Occipital lobe (tissue), 2 donors: ENCODE measurements around the gene XPOT. TPM values are rescaled to one million over a fixed set of nuclear protein-coding genes. Genes with fewer than 3 reads are reported as not detected.
"Not testable (repeated sequence)": the region's sequence is repeated elsewhere in the genome, so short reads cannot be mapped to it uniquely, and the experiment has no call there.

Experiments used
- DNase-seq: peaks from one replicate; lab custom pipeline; 2025; lab: John Stamatoyannopoulos, UW
- total RNA-seq: library from RNA; depleted of rRNA; stranded (reverse); fragments of >200 nt; gene quantifications from one replicate; pipeline ENCODE4 v1.2.3, GENCODE V29; 2014

XPOT gene, protein sequence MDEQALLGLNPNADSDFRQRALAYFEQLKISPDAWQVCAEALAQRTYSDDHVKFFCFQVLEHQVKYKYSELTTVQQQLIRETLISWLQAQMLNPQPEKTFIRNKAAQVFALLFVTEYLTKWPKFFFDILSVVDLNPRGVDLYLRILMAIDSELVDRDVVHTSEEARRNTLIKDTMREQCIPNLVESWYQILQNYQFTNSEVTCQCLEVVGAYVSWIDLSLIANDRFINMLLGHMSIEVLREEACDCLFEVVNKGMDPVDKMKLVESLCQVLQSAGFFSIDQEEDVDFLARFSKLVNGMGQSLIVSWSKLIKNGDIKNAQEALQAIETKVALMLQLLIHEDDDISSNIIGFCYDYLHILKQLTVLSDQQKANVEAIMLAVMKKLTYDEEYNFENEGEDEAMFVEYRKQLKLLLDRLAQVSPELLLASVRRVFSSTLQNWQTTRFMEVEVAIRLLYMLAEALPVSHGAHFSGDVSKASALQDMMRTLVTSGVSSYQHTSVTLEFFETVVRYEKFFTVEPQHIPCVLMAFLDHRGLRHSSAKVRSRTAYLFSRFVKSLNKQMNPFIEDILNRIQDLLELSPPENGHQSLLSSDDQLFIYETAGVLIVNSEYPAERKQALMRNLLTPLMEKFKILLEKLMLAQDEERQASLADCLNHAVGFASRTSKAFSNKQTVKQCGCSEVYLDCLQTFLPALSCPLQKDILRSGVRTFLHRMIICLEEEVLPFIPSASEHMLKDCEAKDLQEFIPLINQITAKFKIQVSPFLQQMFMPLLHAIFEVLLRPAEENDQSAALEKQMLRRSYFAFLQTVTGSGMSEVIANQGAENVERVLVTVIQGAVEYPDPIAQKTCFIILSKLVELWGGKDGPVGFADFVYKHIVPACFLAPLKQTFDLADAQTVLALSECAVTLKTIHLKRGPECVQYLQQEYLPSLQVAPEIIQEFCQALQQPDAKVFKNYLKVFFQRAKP
- 72.7 TPM for total RNA-seq

DNA sequence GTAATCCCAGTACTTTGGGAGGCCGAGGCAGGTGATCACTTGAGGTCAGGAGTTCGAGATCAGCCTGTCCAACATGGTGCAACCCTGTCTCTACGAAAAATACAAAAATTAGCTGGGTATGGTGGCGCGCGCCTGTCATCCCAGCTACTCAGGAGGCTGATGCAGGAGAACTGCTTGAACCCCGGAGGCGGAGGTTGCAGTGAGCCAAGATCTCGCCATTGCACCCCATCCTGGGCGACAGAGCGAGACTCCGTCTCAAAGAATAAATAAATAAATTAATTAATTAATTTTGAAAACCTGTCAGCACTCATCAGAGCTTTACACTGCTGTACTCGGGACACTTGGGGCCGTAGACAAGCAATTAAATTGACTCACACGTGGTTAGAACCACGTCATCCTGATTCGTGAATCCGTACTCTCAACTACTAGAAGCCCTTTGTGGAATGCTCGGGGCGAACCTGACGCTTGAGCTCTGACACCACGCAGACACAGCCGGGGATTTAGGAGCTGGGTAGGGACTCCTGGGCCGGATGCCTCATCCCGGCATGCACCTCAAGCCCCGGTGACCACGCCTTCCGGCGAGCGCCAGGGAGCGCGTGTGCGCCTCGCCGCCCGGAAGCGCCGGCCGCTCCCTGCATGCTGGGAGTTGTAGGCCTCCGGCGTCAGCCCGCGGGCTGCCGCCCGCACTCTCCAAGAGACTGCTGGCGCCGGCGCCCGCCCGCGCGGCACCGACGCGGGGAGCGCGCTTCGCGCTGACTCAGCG is at the start of gene XPOT:
TSS of gene XPOT (plus strand) at position 686 of the 763 bp plus-strand sequence. CDS start 5,644 bp downstream, outside the sequence.
- peak; percentile 90 for DNase-seq

DNA sequence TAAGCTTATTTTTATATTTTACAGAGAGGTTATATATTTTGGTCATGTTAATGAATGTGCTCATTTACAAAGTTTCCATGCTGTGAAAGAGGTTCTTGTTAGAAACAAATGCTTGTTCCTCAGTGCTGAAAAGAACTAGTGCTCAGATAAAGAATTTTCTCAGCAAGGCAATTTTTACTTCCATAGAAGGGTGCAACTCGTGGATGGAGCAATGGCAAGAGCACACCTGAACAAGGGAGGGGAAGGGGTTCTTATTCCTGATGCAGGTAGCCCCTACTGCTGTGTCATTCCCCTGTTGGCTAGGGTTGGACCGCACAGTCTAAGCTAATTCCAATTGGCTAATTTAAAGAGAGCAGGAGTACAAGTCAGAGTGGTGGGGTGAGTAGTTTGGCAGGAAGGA is 48.0 kb upstream of the XPOT start:
- not testable (repeated sequence) for DNase-seq

DNA sequence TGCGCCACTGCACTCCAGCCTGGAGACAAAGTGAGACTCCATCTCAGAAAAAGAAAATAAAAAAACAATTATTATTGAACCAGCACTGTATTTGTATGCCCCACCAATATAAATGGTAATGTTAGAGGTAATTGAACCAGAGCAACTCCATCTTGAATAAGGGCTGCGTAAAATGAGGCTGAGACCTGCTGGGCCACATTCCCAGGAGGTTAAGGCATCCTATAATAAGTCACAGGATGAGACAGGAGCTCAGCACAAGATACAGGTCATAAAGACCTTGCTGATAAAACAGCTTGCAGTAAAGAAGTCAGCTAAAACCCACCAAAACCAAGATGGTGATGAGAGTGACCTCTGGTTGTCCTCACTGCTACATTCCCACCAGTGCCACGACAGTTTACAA is 43.0 kb upstream of the XPOT start:
- DNase-seq: not testable (repeated sequence)

DNA sequence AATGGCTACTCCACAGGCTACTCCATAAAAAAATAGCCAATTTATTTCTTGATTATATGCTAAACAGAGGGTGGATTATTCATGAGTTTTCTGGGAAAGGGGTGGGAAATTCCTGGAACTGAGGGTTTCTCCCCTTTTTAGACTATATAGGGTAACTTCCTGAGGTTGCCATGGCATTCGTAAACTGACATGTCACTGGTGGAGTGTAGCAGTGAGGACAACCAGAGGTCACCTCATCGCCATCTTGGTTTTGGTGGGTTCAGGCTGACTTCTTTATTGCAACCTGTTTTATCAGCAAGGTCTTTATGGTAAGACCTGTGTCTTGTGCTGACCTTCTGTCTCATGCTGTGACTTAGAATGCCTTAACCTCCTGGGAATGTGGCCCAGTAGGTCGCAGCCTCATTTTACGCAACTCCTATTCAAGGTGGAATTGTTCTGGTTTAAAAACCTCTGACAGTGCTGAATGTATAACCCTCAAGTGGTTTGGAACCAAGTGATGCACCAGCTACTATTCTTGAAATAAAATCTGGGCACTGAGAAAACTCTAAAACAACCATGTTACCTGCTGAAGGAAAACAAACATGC is 41.4 kb upstream of the XPOT start:
- DNase-seq: no peak

DNA sequence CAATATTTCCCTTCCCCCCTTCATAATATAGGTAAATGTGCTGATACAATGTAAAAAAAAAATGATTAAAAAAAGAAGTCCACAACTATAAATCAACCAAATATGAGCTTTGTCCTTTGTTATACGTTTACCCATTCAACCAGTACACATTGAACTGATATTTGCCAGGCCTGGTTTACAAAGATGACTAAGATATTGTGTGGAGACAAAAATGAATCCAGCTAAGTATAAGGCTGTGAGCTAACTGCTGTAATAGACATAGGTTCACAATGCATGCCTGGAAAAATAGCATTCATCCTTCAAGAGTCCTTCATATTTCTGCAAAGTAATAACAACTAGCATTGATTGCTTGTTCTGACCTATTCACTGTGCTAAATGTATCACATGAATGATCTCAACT is 20.5 kb upstream of the XPOT start:
- no peak for DNase-seq

DNA sequence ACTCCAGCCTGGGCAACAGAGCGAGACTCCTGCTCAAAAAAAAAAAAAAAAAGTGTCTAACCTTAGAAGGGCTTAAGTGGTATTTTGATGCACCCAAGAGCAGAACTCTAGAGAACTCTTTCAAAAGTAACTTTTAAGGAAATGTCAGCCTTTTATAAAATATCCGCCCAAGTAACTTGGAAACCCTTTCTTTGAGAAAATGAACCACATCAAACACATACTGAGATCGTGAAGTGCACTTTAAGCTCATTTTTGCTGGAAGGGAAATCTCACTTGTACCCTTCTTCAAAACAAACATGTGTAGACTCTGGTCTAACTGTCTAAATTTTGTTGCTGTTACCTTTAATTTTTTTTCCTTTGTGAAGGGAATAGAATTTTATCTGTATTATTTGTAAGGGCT is 19.2 kb upstream of the XPOT start:
- no peak for DNase-seq

DNA sequence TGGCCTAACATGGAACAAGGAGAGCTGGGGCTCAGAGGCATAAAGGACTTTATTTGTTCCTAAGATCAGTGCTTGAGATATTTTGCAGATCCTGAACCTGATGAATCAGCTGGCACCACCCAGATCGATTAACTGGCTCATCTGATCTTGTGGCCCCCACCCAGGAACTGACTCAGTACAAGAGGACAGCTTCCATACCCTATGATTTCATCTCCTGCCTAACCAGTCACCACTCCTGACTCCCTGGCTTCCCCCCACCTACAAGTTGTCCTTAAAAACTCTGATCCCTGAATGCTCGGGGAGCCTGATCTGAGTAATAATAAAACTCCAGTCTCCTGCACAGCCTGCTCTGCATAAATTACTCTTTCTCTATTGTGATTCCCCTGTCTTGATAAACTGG is 18.7 kb upstream of the XPOT start:
- DNase-seq: no peak

DNA sequence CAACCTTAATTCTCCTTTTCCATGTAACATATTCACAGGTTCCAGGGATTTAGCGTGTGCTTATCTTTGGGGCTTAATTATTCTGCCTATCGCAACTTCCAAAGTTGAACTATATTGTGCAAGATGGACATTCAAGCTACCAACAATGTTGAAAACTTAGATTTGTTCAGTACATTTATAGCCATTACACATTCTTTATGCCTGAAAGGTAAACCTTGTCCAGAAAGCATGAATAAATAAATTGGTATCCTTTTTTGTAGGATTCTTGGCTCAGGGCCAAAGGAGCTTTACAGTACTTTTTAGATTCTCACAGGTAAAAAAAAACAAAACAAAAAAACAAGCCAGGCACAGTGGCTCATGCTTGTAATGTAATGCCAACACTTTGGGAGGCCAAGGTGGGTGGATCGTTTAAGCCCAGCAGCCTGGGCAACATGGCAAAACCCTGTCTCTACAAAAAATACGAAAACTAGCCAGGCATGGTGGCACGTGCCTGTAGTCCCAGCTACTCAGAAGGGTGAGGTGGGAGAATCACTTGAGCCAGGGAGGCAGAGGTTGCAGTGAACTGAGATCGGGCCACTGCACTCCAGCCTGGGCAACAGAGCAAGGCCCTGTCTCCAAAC is 16.9 kb upstream of the XPOT start:
- DNase-seq: no peak

DNA sequence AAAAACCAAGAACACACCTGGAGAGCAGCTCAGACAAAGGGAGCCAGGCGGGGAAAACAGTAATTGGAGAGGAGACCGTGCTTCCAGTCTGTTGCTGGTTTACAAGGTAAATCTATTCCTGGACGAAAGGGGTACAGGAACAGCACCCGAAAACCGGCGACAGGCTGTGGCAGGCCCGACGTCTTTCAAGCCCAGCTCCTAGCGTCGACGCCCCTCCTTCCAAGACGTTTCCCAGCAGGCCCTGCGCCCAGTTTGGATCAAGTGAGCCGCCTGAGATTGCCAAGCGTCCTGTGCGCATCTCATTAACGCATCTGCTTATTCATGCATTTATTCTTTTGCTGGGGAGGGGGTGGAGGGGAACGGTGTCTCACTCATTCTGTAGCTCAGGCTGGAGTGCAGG is 15.0 kb upstream of the XPOT start:
- DNase-seq: no peak

DNA sequence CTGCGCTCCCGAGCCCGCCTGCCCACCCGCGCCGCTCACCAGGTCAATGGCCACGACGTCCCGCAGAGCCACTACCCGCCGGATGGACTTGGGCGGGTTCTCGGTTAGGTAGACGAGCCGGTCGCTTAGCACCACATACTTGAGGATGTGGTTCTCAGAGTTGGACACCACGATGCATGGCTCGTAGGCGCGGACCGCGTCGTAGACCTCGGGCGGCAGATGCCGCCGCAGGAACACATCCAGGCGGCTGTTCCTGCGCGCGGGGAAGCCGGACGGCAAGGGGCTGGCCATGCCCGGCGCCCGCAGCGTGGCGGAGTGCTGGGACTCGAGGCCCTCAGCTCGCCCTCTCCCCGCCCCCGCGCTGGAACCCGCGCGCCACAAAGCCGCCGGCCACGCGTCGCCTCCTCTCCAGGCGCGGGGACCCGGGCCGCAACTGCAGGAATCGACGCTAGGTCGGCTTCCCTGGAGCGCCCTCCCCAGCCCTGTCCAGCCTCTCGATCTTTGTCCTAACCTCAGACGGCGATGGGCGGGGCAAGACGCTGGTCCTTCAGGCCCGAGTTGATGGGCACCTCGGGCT is 13.8 kb upstream of the XPOT start, which contains the start of gene C12orf56:
TSS of gene C12orf56 (minus strand) at position 484 of the 577 bp plus-strand sequence. CDS start at position 291, 193 bp downstream.
- DNase-seq: no peak

DNA sequence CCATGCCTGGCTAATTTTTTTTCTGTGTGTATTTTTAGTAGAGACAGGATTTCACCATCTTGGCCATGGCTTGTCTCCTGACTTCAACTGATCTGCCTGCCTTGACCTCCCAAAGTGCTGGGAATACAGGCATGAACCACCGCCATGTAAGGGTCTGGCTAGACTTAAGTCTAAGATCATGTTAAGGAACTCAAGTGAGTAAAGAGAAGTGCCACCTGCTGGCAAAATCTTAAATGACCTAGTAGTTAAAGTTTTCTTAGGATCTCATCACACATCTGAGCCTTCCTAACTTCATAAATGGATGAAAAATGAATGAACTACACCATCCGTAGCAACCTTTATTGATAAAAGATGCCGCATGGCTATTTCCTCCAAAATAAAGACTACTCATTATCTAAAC is 12.0 kb upstream of the XPOT start:
- no peak for DNase-seq

DNA sequence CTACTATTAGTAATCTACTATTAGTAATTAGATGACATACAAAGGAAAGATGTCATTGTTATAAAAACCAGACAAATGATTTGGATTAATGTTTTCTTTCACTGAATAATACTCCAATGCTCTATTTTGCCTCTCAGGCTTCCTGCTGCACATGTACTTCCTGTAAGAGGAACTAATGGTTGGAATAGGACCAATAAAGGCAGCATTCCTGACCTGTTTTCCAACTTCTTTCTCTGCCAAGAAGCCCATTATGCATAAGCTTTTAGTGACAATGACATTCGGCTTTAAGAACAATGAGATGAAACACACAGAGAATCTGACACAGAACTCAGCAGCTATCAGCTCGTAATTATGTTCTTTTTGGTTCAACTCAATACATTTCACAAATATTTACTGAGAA is 8.5 kb upstream of the XPOT start:
- DNase-seq: no peak

DNA sequence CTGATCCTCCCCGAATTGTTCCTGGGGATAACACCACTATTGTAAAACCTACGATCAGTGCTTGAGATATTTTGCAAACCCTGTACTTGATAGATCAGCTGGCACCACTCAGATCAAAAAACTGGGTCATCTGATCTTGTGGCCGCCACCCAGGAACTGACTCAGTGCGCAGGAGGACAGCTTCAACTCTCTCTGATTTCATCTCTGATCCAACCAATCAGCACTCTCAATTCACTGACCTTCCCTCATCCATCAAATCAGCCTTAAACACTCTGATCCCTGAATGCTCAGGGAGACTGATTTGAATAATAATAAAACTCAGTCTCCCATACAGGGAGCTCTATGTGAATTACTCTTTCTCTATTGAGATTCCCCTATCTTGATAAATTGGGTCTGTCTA is 4.2 kb upstream of the XPOT start:
- peak; percentile 26 for DNase-seq

DNA sequence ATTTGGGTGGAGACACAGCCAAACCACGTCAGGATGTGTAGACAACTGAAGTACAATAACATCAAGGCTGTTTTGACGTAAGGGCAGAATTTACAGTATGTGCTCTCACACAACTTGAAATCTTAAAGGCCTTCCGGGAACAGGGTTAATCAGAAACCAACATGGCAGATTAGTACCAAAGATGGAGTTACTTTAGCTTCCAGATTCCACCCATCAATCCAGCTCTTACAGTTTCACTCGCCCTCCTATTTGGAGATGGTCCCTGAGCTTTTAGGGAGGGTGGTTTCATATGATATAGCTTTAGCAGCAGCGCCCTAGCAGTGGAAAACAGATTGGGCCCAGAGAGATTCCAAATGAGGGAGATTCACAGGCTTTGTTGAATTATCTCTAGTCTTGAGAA is 2.0 kb upstream of the XPOT start:
- DNase-seq: no peak

DNA sequence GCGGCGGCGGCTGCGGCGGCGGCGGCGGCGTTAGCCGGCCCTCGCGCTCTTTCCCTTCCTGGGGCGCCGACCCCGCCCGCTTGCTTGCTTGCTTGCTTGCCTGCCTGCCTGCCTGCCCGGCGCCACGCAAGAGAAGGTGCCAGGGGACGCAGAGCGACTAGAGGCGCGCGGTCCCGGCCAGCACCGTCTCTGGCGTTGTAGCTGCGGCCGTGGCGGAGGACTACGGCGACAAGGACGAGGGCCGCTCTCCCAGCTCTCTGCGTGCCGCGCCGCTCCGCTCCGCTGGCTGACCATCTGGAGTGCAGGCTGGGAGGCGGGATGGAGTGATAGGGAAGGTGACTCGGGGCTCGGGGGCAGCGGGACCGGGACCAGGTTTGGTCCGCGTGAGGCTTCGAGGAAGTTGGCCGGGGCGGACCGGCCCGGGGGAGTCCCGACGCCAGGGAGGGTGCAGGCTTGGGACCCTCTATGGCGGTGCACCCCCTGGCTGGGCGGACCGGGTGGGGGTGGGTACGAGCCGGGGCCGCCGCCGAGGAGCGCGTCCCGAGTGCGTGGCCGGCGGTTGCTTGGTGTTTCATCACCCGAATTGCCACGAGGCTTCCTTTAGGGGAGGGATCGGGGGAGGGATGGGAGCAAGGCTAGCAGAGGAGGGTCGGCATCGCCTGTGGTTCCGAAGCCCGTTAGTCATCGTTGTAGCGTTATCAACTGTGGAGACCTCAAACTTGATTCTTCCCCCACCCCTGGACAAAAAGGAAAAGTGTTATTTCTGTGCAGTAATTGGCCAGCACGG is 471 bp downstream of the XPOT start:
- peak; percentile 54 for DNase-seq

DNA sequence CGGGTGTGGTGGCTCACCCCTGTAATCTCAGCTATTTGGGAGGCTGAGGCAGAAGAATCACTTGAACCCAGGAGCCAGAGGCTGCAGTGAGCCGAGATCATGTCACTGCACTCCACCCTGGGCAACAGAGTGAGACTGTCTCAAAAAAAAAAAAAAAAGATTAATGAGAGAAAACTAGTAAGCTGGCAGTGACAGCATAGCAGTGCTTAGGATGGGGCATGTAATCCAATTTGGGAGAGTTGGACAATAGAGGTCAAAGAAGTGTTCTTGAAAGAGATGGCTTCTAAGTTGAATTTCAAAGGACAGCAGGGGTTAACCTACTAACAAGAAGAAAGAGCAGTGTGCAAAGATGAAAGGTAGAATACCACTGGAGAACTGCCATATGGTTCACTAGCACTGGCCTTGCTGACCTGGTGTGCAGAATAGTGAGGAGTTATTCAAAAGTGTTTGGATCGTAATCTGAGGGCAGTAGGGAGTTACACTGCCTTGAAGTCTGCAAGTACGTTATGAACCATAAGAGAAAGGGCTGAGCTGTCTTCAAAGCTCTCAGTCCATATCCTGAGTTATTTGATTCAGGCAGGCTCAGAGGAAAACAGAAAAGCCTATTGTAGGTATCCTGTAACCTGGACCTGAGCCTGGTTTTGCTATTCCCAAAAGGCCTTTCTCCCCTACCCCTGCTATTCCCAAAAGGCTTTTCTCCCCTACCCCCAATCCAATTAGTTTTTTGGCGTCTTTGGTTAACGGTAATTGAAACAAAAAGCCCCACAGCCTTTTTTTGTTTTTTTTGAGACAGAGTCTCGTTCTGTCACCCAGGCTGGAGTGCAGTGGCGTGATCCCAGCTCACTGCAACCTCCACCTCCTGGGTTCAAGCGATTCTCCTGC is 3.4 kb downstream of the XPOT start:
- DNase-seq: no peak

DNA sequence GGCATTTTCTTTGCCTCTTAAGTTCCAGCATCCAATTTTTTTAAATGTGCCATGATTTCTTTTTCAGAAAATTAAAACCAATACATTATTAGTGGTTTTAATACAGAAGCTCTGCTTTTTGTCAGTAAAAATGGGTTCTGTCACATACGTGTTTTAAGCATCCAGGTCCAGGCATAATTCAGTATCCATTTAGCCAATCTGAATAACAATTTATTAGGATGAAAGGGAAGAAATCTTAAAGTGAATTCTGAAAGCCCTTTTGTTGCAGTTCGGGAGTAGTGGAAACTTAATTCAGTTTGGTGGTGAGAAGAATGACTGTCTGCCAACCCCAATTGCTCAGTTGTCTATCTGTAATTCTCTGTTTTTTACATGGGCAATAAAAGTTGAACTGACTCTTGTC is 7.2 kb downstream of the XPOT start:
- DNase-seq: no peak

DNA sequence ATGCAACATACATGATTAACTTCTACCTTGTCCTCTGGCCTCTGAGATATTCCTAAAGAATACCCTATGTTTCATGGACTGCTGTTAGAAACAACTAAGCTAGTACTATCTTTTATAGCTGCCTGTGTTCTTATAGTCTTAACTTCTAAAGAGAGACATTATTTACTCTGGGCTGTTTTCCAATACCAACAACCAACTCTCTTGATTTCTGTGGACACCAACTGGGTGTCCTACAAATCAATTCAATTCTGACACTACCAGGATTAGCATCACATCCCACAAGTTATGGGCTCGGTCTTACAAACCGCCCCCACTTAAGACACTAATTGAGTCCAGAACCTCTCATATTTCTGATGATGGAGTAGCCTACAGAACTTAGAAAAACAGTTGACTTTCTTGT is 8.3 kb downstream of the XPOT start:
- no peak for DNase-seq

DNA sequence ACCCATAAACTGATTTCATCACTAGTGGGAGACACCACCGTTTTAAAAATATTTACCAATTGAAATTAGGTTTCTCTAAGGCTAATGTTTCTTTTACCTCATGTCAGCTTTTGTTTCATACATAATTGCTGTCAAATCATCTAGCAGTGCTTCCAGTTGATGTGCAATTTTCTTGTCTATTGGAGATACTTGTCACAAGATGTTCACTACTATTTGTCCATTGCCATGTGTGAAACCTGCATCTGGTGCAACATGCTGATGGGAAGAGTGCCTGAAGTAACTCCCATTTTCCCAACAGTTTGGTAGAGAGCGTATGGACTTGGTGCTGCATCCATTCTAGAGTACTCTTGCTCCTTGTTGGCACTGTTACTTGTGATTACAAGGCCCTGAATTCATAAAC is 9.7 kb downstream of the XPOT start:
- no peak for DNase-seq
